Measurements from ENCODE around the gene CCSER1. TPM values are rescaled to one million over a fixed set of nuclear protein-coding genes. Genes with fewer than 3 reads are reported as not detected.

Gene CCSER1
- total and polyA plus RNA-seq, 4 donors: 0.61 to 23.0 (median 3.8) TPM

DNA sequence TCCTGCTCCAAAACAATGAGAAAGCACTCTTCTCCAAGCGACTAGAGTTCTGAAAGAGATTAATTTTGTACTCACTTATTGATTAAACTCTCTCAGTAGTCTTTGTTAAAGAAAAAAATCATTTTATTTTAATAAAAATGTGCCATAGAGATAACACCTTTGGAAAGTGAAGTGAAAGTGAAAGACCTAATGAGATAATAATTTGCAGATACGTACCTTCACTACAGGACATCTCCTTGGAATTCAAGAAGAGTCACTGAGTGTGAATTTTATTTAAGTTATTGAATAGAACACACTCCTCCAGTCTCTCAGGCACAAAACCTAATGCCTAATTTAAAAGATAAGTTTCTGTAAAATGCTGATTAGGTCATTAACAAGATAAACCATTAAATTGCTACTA lies 1106.0 kb downstream of the CCSER1 start:
- WGBS, 2 donors: 78 to 82% methylated on average over 2 of the region's 2 CpGs

DNA sequence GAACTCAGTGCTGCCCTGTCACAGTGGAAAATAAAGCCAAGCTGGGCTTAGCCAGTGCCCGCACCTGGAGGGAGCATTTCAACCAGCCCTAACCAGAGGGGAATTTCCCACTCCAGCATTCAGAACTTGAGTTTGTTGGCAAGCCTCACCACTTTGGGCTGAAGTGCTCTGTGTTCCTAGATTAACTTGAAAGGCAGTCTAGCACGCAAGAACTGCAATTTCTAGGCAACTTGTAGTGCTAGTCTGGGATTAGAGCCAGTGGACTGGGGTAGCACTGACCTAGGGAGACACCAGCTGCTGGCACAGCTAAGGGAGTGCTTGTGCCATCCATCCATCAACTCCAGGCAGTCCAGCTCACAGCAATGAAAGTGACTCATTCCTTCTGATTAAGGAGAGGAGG lies 1115.9 kb downstream of the CCSER1 start:
- Histone ChIP-seq H3K36me3 (ENCODE audit: control insufficient read depth in 4 of 4, insufficient read depth in 4 of 4, low read length in 4 of 4) (no peaks in the 10 kb centered on the region), H3K9me3 (ENCODE audit: control insufficient read depth in 4 of 4, insufficient read depth in 3 of 4, low read length in 3 of 4) (peaks cover 0 to 2% (median 0%) of the 10 kb centered on the region in 4 donors), H3K9ac (ENCODE audit: insufficient read depth in 1 of 2, low read length in 2 of 2) (no peak overlapping the region), H3K4me1 (ENCODE audit: control insufficient read depth in 5 of 5, insufficient read depth in 5 of 5, low read length in 5 of 5) (peaks cover 0 to 3% (median 0%) of the 10 kb centered on the region in 5 donors), H3K27ac (ENCODE audit: low read depth in 1 of 2, low read length in 1 of 2) (no peak overlapping the region), H3K27me3 (ENCODE audit: control insufficient read depth in 3 of 3, insufficient read depth in 3 of 3, low read length in 2 of 3) (no peaks in the 10 kb centered on the region), H3K4me3 (no peak overlapping the region)
- DNase-seq: peak in 2 of 3 donors; percentile 12 to 50
- TF ChIP-seq, protein P1, sequence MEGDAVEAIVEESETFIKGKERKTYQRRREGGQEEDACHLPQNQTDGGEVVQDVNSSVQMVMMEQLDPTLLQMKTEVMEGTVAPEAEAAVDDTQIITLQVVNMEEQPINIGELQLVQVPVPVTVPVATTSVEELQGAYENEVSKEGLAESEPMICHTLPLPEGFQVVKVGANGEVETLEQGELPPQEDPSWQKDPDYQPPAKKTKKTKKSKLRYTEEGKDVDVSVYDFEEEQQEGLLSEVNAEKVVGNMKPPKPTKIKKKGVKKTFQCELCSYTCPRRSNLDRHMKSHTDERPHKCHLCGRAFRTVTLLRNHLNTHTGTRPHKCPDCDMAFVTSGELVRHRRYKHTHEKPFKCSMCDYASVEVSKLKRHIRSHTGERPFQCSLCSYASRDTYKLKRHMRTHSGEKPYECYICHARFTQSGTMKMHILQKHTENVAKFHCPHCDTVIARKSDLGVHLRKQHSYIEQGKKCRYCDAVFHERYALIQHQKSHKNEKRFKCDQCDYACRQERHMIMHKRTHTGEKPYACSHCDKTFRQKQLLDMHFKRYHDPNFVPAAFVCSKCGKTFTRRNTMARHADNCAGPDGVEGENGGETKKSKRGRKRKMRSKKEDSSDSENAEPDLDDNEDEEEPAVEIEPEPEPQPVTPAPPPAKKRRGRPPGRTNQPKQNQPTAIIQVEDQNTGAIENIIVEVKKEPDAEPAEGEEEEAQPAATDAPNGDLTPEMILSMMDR (IDR thresholded peaks at IDR 0.05; ENCODE audit: control extremely low read depth, extremely low read depth): no peak
- ATAC-seq (ENCODE audit: insufficient read depth, low FRiP score): peak; percentile 72
- WGBS, 2 donors: 62 to 81% methylated on average over 2 of the region's 2 CpGs

More for the DNA sequence above, 1106.0 kb downstream of the CCSER1 start:
- Histone ChIP-seq H3K4me3 (no peak overlapping the region), H3K27ac (ENCODE audit: low read depth in 1 of 2, low read length in 1 of 2) (no peak overlapping the region), H3K9me3 (ENCODE audit: control insufficient read depth in 4 of 4, insufficient read depth in 3 of 4, low read length in 3 of 4) (no peaks in the 10 kb centered on the region), H3K36me3 (ENCODE audit: control insufficient read depth in 4 of 4, insufficient read depth in 4 of 4, low read length in 4 of 4) (no peaks in the 10 kb centered on the region), H3K4me1 (ENCODE audit: control insufficient read depth in 5 of 5, insufficient read depth in 5 of 5, low read length in 5 of 5) (no peaks in the 10 kb centered on the region), H3K9ac (ENCODE audit: insufficient read depth in 1 of 2, low read length in 2 of 2) (no peak overlapping the region), H3K27me3 (ENCODE audit: control insufficient read depth in 3 of 3, insufficient read depth in 3 of 3, low read length in 2 of 3) (no peaks in the 10 kb centered on the region)
- TF ChIP-seq, protein P1 (IDR thresholded peaks at IDR 0.05; ENCODE audit: control extremely low read depth, extremely low read depth): no peak
- no peak for DNase-seq
- no peak for ATAC-seq (ENCODE audit: insufficient read depth, low FRiP score)

DNA sequence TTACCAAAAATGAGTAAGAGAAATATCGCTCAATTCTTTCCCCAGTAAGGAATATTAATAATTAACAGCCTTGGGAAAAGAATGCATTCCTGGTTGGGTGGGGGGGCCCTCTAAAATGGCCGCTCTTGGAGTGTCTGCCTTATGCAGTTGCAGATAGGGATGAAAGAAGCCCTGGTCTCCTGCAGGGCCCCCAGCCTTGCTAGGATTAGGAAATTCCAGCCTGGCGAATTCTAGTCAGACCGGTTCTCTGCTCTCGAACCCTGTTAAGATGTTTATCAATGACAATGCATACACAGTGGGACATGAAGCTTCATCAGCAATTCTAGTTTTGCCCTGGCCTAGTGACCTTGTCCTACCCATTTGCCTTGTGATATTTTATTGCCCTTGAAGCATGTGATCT lies 1128.8 kb downstream of the CCSER1 start:
- H3K36me3 ChIP-seq (ENCODE audit: control insufficient read depth in 4 of 4, insufficient read depth in 4 of 4, low read length in 4 of 4): no peaks in the 10 kb centered on the region
- ATAC-seq (ENCODE audit: insufficient read depth, low FRiP score) (no peak), DNase-seq (peak in 1 of 3 donors; percentile 7)
- H3K4me3 ChIP-seq: no peak overlapping the region
- 78 to 82% methylated on average over 5 of the region's 5 CpGs for WGBS, 2 donors
- no peaks in the 10 kb centered on the region for H3K9me3 ChIP-seq (ENCODE audit: control insufficient read depth in 4 of 4, insufficient read depth in 3 of 4, low read length in 3 of 4)
- H3K9ac ChIP-seq (ENCODE audit: insufficient read depth in 1 of 2, low read length in 2 of 2): no peak overlapping the region
- TF ChIP-seq, protein P1 (IDR thresholded peaks at IDR 0.05; ENCODE audit: control extremely low read depth, extremely low read depth): no peak
- H3K27ac ChIP-seq (ENCODE audit: low read depth in 1 of 2, low read length in 1 of 2): no peak overlapping the region
- H3K27me3 ChIP-seq (ENCODE audit: control insufficient read depth in 3 of 3, insufficient read depth in 3 of 3, low read length in 2 of 3): no peaks in the 10 kb centered on the region
- H3K4me1 ChIP-seq (ENCODE audit: control insufficient read depth in 5 of 5, insufficient read depth in 5 of 5, low read length in 5 of 5): no peaks in the 10 kb centered on the region

DNA sequence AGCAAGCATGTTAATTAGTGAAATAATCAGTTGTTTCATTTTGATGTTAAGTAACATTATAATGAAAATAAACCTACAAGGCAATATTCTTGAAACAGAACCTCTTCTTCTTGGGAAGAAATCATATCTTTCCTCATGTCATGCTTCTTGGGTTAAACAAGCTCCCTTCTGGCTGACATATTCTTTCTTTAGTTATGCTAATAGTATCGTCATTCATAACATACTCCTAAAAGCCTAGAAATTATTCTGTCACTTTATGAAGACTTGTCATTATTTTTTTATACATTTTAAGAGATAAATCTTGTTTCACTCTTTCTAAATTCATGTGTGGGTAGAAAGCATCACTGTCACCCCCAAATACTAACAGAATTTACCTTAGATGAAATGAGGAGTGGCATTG lies 1129.6 kb downstream of the CCSER1 start:
- no peaks in the 10 kb centered on the region for H3K36me3 ChIP-seq (ENCODE audit: control insufficient read depth in 4 of 4, insufficient read depth in 4 of 4, low read length in 4 of 4)
- WGBS, 2 donors: 88 to 93% methylated on average over 1 of the region's 1 CpG

More for the DNA sequence above, 1129.6 kb downstream of the CCSER1 start:
- TF ChIP-seq, protein P1 (IDR thresholded peaks at IDR 0.05; ENCODE audit: control extremely low read depth, extremely low read depth): no peak
- H3K27me3 ChIP-seq (ENCODE audit: control insufficient read depth in 3 of 3, insufficient read depth in 3 of 3, low read length in 2 of 3): no peaks in the 10 kb centered on the region
- no peaks in the 10 kb centered on the region for H3K4me1 ChIP-seq (ENCODE audit: control insufficient read depth in 5 of 5, insufficient read depth in 5 of 5, low read length in 5 of 5)
- H3K4me3 ChIP-seq: no peak overlapping the region
- H3K27ac ChIP-seq (ENCODE audit: low read depth in 1 of 2, low read length in 1 of 2): no peak overlapping the region
- H3K9me3 ChIP-seq (ENCODE audit: control insufficient read depth in 4 of 4, insufficient read depth in 3 of 4, low read length in 3 of 4): no peaks in the 10 kb centered on the region
- no peak overlapping the region for H3K9ac ChIP-seq (ENCODE audit: insufficient read depth in 1 of 2, low read length in 2 of 2)
- no peak for ATAC-seq (ENCODE audit: insufficient read depth, low FRiP score)
- no peak for DNase-seq
